Omental fat pad (tissue), 4 donors: ENCODE results near the gene UHRF2. TPM values are rescaled to one million over a fixed set of nuclear protein-coding genes. Genes with fewer than 3 reads are reported as not detected.
"Not testable (repeated sequence)": the region's sequence is repeated elsewhere in the genome, so short reads cannot be mapped to it uniquely, and the experiment has no call there.

Experiments used
- ATAC-seq: fragments of 150-250 bp; one replicate; pipeline ENCODE4 v1.9.1; 2016; ENCODE audit warnings: mild to moderate bottlenecking, moderate library complexity; ENCODE audit not compliant: low FRiP score
- DNase-seq: peaks from one replicate; pipeline ENCODE4 v3.0.0-alpha.2; 2019; ENCODE audit warnings: low spot score
- CTCF ChIP-seq, 3 donors: fragments of 450-650 bp; IDR thresholded peaks; one replicate each; pipeline ENCODE4 v1.5.1; 2016 to 2017; ENCODE audit warnings: antibody characterized with exemption in 3 of 3, mild to moderate bottlenecking in 3 of 3, moderate library complexity in 2 of 3
- total RNA-seq, 4 donors: library from RNA; depleted of rRNA; stranded (reverse); fragments of >200 nt; gene quantifications; one replicate each; pipeline ENCODE4 v1.1.0, GENCODE V29; 2016

The UHRF2 gene
- total RNA-seq, 4 donors from 2014 or later, result 33.6 to 74.7 (median 47.4) TPM

- no peak for ATAC-seq
- no peak for TF ChIP-seq CTCF (IDR thresholded peaks at IDR 0.05)
- DNase-seq, result no peak
These were observed 93.6 kb downstream of the UHRF2 start for GRCh38 chr9:6506571-6506970.

- ATAC-seq (no peak), DNase-seq (no peak)
- TF ChIP-seq CTCF (IDR thresholded peaks at IDR 0.05), result no peak
These were observed 99.2 kb downstream of the UHRF2 start for GRCh38 chr9:6512085-6512657.

GRCh38 chr9:6522263-6522662 is 109.3 kb downstream of the UHRF2 start:
- DNase-seq, result no peak
- no peak for TF ChIP-seq CTCF (IDR thresholded peaks at IDR 0.05)
- no peak for ATAC-seq

GRCh38 chr9:6525326-6526045 is 112.5 kb downstream of the UHRF2 start:
- DNase-seq (no peak), ATAC-seq (no peak)
- TF ChIP-seq CTCF (IDR thresholded peaks at IDR 0.05), result no peak

- DNase-seq, result no peak
- ATAC-seq, result no peak
- no peak for TF ChIP-seq CTCF (IDR thresholded peaks at IDR 0.05)
These were observed 122.6 kb downstream of the UHRF2 start for GRCh38 chr9:6535594-6535993.

GRCh38 chr9:6538666-6539071 is 125.7 kb downstream of the UHRF2 start:
- ATAC-seq (peak; percentile 37), DNase-seq (no peak)
- TF ChIP-seq CTCF (IDR thresholded peaks at IDR 0.05), result no peak

- ATAC-seq, DNase-seq: not testable (repeated sequence)
These were observed 129.6 kb downstream of the UHRF2 start for GRCh38 chr9:6542617-6543016.
